Activated naive CD8-positive, alpha-beta T cell treated with anti-CD3 and anti-CD28 coated beads, Interleukin-2, amount 50 U/mL, for 24 hours (primary cell): ENCODE data around the gene SKIC2.
"Not testable (repeated sequence)": the region's sequence is repeated elsewhere in the genome, so short reads cannot be mapped to it uniquely, and the experiment has no call there.

Experiments
- ATAC-seq: fragments of 150-1000 bp; cut with Tn5 transposase; one replicate; pipeline ENCODE4 v1.10.0; 2021
- DNase-seq: peaks from one replicate; pipeline ENCODE4 v3.0.0; 2021
- H3K27ac Mint-ChIP-seq: one replicate; pipeline ENCODE4 v1.8.0; 2021; ENCODE audit warnings: mild to moderate bottlenecking, mixed read lengths
- H3K27me3 Mint-ChIP-seq: one replicate; pipeline ENCODE4 v1.8.0; 2021; ENCODE audit warnings: mixed read lengths
- H3K36me3 Mint-ChIP-seq: one replicate; pipeline ENCODE4 v1.8.0; 2021; ENCODE audit warnings: low read depth, mixed read lengths
- H3K4me1 Mint-ChIP-seq: one replicate; pipeline ENCODE4 v1.8.0; 2021; ENCODE audit warnings: mixed read lengths
- H3K4me3 Mint-ChIP-seq: one replicate; pipeline ENCODE4 v1.8.0; 2021; ENCODE audit warnings: mild to moderate bottlenecking, moderate library complexity, mixed read lengths
- H3K9me3 Mint-ChIP-seq: one replicate; pipeline ENCODE4 v1.8.0; 2021; ENCODE audit warnings: mixed read lengths

Gene SKIC2

GRCh38 chr6:32012941-32013617 is 54.1 kb downstream of the SKIC2 start:
- not testable (repeated sequence) for H3K4me3 Mint-ChIP-seq, H3K27ac Mint-ChIP-seq

GRCh38 chr6:32013738-32014137 is 54.8 kb downstream of the SKIC2 start:
- DNase-seq, H3K27ac Mint-ChIP-seq, H3K4me3 Mint-ChIP-seq, H3K36me3 Mint-ChIP-seq, H3K9me3 Mint-ChIP-seq, H3K4me1 Mint-ChIP-seq, H3K27me3 Mint-ChIP-seq, ATAC-seq: not testable (repeated sequence)

More at GRCh38 chr6:32012941-32013617, 54.1 kb downstream of the SKIC2 start:
- not testable (repeated sequence) for DNase-seq, H3K27me3 Mint-ChIP-seq, H3K4me1 Mint-ChIP-seq, ATAC-seq, H3K9me3 Mint-ChIP-seq, H3K36me3 Mint-ChIP-seq

GRCh38 chr6:32014547-32014946 is 55.6 kb downstream of the SKIC2 start, which contains the start of gene C4B:
TSS of gene C4B (plus strand) at chr6:32014795. CDS start at chr6:32014846, 51 bp downstream.
- not testable (repeated sequence) for H3K27me3 Mint-ChIP-seq, ATAC-seq, H3K4me1 Mint-ChIP-seq, H3K4me3 Mint-ChIP-seq, H3K9me3 Mint-ChIP-seq, DNase-seq, H3K36me3 Mint-ChIP-seq, H3K27ac Mint-ChIP-seq
